DOHH2 (cell line): Measurements from ENCODE around the gene ZNF774.

Experiments
- EZH2phosphoT487 ChIP-seq: fragments of 200-600 bp; sonication (generic); IDR thresholded peaks from 2 replicates; pipeline ENCODE4 v1.6.1; 2017; ENCODE audit warnings: borderline replicate concordance, mild to moderate bottlenecking, antibody characterized with exemption, low read length, moderate library complexity, mixed read lengths
- TF ChIP-seq, protein P1 (sequence below): fragments of 200-600 bp; sonication (generic); IDR thresholded peaks from one replicate; pipeline ENCODE4 v1.5.1; 2014; ENCODE audit warnings: antibody characterized with exemption, mild to moderate bottlenecking, low read depth, low read length; ENCODE audit not compliant: poor library complexity, severe bottlenecking

DNA sequence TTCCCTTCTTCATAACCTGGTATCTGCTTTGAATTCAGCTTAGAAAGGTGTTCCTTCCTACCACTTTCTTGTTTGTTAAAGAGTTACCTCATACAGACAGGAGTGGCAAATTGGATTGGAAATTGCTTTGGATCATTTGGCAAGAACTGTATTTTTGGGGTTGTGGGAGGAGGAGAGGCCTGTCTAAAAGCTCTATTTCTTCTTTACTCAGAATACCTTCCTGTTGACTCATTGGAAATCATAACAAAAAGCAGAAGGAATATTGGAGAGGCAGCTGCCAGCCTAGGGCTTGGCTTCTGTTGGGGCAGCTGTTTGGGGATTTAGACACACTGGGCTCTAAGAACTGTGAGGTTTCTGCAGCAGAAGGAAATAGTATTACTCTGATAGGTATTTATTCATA is 50.1 kb downstream of the ZNF774 start:
- TF ChIP-seq, protein P1, sequence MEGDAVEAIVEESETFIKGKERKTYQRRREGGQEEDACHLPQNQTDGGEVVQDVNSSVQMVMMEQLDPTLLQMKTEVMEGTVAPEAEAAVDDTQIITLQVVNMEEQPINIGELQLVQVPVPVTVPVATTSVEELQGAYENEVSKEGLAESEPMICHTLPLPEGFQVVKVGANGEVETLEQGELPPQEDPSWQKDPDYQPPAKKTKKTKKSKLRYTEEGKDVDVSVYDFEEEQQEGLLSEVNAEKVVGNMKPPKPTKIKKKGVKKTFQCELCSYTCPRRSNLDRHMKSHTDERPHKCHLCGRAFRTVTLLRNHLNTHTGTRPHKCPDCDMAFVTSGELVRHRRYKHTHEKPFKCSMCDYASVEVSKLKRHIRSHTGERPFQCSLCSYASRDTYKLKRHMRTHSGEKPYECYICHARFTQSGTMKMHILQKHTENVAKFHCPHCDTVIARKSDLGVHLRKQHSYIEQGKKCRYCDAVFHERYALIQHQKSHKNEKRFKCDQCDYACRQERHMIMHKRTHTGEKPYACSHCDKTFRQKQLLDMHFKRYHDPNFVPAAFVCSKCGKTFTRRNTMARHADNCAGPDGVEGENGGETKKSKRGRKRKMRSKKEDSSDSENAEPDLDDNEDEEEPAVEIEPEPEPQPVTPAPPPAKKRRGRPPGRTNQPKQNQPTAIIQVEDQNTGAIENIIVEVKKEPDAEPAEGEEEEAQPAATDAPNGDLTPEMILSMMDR: no peak
- no peak for TF ChIP-seq EZH2phosphoT487
